ENCODE results near the gene OTOP3.

The OTOP3 gene

DNA sequence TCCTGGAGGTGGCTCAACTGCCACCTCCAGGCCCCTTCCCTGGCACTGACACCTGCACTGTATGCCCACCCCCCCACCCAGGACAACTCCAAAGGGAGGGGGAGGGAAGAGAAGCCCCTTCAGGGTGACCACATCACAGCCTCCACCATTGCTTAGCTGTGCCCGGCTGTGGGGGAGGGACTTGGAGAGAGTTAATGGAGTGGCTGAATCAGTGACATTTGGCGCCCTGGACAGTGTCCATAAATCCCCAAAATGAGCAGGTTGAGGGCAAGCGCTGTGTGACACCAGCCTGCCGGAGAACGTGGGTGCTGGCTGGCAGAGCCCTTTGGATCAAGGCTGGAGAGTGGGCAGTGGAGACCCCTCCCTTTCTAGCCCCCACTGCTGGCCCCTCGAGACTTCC is 13.5 kb upstream of the OTOP3 start:
- H3K4me3 ChIP-seq (ENCODE audit: low read depth, low read length): no peak overlapping the region
- TF ChIP-seq CTCF (IDR thresholded peaks at IDR 0.05; ENCODE audit: control insufficient read depth, extremely low read depth, insufficient read depth): no peak
- DNase-seq (ENCODE audit: low read depth): no peak

DNA sequence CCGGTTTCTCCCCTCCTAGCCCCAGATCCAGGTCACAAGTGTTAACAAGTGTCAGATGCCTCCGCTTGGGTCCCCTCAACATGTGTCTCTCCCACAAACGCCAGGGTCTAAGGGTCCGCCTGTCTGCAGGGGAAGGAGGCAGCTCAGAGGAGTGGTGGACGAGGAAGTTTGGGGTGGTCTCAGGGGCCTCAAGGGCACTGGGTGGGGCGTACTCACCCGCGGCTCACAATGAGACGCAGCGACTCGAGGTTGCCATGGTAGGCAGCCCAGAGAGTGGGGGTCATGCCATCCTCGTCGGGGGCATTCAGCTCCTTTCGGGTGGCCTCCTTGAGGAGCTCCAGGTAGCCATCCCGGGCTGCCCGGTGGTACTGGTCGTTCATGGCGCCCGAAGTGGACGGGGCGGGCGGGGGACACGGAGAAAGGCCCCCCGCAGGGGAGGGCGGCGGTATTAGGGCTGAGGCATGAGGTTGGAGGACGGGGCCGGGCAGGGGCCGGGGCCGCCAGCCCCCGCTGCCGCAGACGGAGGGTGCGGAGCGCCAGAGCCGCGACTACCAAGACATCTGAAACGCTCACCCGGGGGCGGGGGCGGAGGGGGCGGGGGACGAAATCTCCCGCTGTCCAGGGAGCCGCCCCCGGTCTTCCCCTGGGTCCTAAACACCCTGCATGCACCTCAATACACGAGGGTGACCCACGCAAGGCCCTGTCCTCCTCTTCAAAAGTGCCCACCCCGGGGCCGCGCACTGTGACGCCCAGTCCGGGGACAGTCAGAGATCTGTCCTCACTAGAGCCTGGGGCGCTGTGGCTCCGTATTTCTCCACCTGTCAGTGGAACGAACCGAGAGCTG is 12.8 kb upstream of the OTOP3 start, which contains the start of gene USH1G:
USH1G (minus strand) TSS at position 562 of the 844 bp plus-strand sequence; CDS start at position 380, 182 bp downstream.
- TF ChIP-seq CTCF (IDR thresholded peaks at IDR 0.05; ENCODE audit: control insufficient read depth, extremely low read depth, insufficient read depth): no peak
- no peak for DNase-seq (ENCODE audit: low read depth)
- peak within 1 kb of the TSS; percentile 38 for H3K4me3 ChIP-seq (ENCODE audit: low read depth, low read length)

DNA sequence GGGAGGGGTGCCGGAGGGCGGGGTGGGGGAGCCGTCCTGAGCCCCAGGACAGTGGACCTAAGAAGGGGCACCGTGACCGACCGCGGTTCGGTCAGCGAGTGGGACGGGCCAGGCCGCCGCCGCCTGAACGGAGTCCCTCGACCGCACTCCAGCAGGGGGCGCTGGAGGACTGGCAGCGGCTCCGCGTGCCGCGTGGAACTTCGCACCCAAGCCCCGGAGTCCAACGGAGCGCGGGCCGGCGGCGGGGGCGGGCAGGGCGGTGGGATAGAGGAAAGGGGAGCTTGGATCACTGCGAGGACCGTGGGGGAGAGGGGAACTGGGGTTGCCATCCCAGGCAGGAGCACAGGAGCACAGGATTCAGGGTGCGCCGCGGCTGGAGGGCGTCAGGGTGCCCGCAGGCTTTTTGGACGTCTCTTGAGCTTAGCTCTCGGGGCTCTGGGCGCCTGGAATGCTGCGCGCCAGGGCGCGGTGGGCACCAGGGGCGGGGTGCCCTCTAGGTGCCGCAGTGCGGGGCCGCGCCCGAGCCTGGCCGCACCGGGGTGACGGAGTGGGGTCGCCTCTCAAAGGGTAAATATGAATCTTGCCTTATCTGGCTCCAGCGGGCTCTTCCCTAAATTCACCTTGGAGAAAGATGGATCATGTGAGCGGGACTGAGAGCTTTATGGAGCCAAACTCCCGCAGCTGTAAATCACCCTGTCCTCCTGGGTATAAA is 12.0 kb upstream of the OTOP3 start:
- peak; percentile 99 for TF ChIP-seq CTCF (IDR thresholded peaks at IDR 0.05; ENCODE audit: control insufficient read depth, extremely low read depth, insufficient read depth)
- DNase-seq (ENCODE audit: low read depth): no peak
- H3K4me3 ChIP-seq (ENCODE audit: low read depth, low read length): peak overlapping the region; percentile 38

DNA sequence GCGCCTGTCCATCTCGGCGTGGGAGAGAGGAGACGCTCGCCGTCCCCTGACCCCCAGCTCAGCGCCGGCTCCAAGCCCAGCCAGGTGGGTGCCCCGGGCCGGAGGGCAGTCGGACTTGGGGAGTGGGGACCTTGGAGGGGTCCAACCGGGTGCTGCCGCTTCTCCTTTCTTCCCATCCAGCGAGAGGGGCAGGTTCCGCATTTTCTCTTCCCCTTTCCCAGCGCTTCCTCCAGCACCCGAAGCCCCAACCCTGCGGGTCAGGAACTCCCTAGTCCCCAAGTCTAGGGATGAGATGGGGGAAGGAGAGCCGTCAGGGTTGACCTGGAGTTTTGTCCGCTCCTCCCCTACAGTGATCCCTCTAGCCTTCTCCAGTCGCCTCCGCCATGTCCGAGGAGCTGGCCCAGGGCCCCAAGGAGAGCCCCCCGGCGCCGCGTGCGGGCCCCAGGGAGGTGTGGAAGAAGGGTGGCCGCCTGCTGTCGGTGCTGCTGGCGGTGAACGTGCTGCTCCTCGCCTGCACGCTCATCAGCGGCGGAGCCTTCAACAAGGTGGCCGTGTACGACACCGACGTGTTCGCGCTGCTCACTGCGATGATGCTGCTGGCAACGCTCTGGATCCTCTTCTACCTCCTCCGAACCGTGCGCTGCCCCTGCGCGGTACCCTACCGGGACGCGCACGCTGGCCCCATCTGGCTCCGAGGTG is 11.3 kb upstream of the OTOP3 start, which contains the start of gene OTOP2:
OTOP2 (plus strand) TSS at position 24 of the 699 bp plus-strand sequence; CDS start at position 384, 360 bp downstream.
- TF ChIP-seq CTCF (IDR thresholded peaks at IDR 0.05; ENCODE audit: control insufficient read depth, extremely low read depth, insufficient read depth): no peak
- peak within 1 kb of the TSS; percentile 38 for H3K4me3 ChIP-seq (ENCODE audit: low read depth, low read length)
- no peak for DNase-seq (ENCODE audit: low read depth)

- no peak for DNase-seq (ENCODE audit: low read depth)
- H3K4me3 ChIP-seq (ENCODE audit: low read depth, low read length): no peak overlapping the region
- TF ChIP-seq CTCF (IDR thresholded peaks at IDR 0.05; ENCODE audit: control insufficient read depth, extremely low read depth, insufficient read depth): no peak
Measured at GRCh38 chr17:74925242-74925641, 10.5 kb upstream of the OTOP3 start.

- TF ChIP-seq CTCF (IDR thresholded peaks at IDR 0.05; ENCODE audit: control insufficient read depth, extremely low read depth, insufficient read depth): no peak
- peak; percentile 15 for DNase-seq (ENCODE audit: low read depth)
- H3K4me3 ChIP-seq (ENCODE audit: low read depth, low read length): no peak overlapping the region
Measured at GRCh38 chr17:74928786-74929185, 6.9 kb upstream of the OTOP3 start.
